ENCODE measurements around the gene ERBB2.

DNA sequence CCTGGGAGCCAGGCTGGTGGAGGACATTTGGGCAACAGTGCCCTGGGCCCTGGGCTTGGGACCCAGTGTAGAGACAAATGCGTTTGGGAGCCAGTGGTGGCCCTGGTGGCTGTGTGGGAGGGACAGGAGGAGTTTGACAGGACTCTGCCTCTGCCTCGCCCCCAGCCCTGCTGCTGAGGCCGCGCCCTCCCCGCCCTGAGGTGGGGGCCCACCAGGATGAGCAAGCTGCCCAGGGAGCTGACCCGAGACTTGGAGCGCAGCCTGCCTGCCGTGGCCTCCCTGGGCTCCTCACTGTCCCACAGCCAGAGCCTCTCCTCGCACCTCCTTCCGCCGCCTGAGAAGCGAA lies 46.6 kb upstream of the ERBB2 start:
- TF ChIP-seq, protein P1, sequence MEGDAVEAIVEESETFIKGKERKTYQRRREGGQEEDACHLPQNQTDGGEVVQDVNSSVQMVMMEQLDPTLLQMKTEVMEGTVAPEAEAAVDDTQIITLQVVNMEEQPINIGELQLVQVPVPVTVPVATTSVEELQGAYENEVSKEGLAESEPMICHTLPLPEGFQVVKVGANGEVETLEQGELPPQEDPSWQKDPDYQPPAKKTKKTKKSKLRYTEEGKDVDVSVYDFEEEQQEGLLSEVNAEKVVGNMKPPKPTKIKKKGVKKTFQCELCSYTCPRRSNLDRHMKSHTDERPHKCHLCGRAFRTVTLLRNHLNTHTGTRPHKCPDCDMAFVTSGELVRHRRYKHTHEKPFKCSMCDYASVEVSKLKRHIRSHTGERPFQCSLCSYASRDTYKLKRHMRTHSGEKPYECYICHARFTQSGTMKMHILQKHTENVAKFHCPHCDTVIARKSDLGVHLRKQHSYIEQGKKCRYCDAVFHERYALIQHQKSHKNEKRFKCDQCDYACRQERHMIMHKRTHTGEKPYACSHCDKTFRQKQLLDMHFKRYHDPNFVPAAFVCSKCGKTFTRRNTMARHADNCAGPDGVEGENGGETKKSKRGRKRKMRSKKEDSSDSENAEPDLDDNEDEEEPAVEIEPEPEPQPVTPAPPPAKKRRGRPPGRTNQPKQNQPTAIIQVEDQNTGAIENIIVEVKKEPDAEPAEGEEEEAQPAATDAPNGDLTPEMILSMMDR (conservative IDR thresholded peaks at IDR 0.05), result no peak
- TF ChIP-seq ZFX (IDR thresholded peaks at IDR 0.05), result no peak
